Thoracic aorta (tissue), 2 donors: ENCODE data around the gene C6orf47. TPM values are rescaled to one million over a fixed set of nuclear protein-coding genes. Genes with fewer than 3 reads are reported as not detected.

ENCODE experiments used
- ATAC-seq: fragments of 150-250 bp; one replicate; pipeline ENCODE4 v1.8.0; 2017; ENCODE audit warnings: low read depth; ENCODE audit not compliant: insufficient number of reproducible peaks, low FRiP score
- DNase-seq: peaks from one replicate; pipeline ENCODE4 v3.0.0-alpha.2; 2020; ENCODE audit warnings: low spot score
- H3K27ac ChIP-seq, 2 donors: fragments of 200-600 bp; sonication (generic); 1 replicate in 1 of 2; 2 replicates in 1 of 2; pipeline ENCODE4 v1.5.1; 2016; ENCODE audit warnings: mild to moderate bottlenecking in 2 of 2, moderate library complexity in 2 of 2
- H3K27me3 ChIP-seq: fragments of 200-600 bp; sonication (generic); replicated peaks from 2 replicates; pipeline ENCODE4 v1.6.0; 2016; ENCODE audit warnings: mild to moderate bottlenecking; ENCODE audit not compliant: insufficient read depth
- H3K36me3 ChIP-seq: fragments of 200-600 bp; sonication (generic); one replicate; pipeline ENCODE4 v1.5.1; 2016
- H3K4me1 ChIP-seq, 2 donors: fragments of 200-600 bp; sonication (generic); 1 replicate in 1 of 2; 2 replicates in 1 of 2; pipeline versions ENCODE4 v1.5.1 to v1.6.0; 2016; ENCODE audit warnings: low read depth in 2 of 2, mild to moderate bottlenecking in 1 of 2; ENCODE audit not compliant: control insufficient read depth in 1 of 2
- H3K4me3 ChIP-seq: fragments of 200-600 bp; sonication (generic); 2 replicates; pipeline ENCODE4 v1.5.1; 2016; ENCODE audit warnings: mild to moderate bottlenecking
- H3K9me3 ChIP-seq: fragments of 200-600 bp; sonication (generic); 2 replicates; pipeline ENCODE4 v1.5.1; 2016
- total RNA-seq, 2 donors: library from RNA; depleted of rRNA; stranded (reverse); fragments of >200 nt; gene quantifications; one replicate each; pipeline versions ENCODE4 v1.1.0 to v1.2.3, GENCODE V29; 2016
- TF ChIP-seq, protein P1 (sequence below): fragments of 200-600 bp; sonication (generic); IDR thresholded peaks from one replicate; pipeline ENCODE4 v1.5.1; 2019; ENCODE audit warnings: antibody characterized with exemption

C6orf47 gene
- total RNA-seq, 2 donors from 2014 or later = 23.7 to 40.1 TPM

DNA sequence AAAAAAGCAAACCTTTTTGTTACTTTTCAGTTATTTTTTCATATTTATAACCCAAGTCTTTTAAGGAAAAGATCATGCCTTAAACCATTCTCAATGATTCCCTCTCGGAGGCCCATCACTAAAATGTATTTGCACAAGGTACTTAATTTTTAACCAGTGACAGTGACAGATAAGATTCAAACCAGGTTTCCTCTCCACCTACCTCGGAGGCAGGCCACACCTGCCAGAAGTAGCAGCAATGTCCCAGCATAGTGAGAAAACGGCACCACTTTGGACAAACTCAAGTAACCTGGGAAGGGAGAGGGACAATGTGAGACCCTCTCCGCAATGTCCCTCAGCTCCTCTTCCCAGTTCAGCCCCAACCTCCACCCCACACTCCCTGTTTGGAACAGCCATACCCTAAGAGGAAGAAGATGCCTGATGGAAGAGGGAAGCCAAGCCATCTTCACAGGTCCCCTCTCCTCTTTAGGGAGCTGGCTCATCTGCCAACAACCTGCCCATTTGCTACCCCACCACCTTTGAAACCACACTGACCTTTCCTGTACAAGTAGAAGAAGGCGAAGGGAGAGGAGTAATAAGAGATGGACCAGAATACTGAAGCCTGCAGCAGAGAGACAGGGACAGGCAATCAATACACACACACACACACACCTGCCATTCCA, 40.3 kb upstream of the C6orf47 start:
- peaks cover 12% of the 10 kb centered on the region for H3K36me3 ChIP-seq
- no peak for ATAC-seq

DNA sequence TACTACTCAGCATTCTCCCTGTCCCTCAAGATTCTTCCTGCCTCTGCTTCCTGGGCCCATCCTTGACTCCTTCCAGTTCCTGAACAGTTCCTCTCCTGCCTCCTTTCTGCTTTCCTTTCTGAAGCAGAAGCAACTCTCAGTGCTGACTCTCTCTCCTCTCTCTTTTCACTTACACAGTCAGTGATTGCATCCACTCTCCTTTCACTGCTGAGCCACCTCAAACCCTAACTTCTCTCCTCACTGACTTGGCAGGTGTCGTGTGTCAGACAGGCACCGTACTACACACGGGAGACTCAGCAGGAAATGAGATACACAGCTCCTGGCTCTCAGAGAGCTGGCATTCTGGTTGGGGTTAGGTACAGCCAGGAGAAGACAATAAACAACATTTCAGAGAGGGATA, 37.0 kb upstream of the C6orf47 start:
- Histone ChIP-seq H3K27ac (no peak overlapping the region), H3K9me3 (no peaks in the 10 kb centered on the region), H3K4me1 (peaks cover 10 to 17% of the 10 kb centered on the region in 2 donors), H3K4me3 (no peak overlapping the region), H3K36me3 (peaks cover 34% of the 10 kb centered on the region), H3K27me3 (no peaks in the 10 kb centered on the region)
- ATAC-seq (no peak), DNase-seq (no peak)
- TF ChIP-seq, protein P1, sequence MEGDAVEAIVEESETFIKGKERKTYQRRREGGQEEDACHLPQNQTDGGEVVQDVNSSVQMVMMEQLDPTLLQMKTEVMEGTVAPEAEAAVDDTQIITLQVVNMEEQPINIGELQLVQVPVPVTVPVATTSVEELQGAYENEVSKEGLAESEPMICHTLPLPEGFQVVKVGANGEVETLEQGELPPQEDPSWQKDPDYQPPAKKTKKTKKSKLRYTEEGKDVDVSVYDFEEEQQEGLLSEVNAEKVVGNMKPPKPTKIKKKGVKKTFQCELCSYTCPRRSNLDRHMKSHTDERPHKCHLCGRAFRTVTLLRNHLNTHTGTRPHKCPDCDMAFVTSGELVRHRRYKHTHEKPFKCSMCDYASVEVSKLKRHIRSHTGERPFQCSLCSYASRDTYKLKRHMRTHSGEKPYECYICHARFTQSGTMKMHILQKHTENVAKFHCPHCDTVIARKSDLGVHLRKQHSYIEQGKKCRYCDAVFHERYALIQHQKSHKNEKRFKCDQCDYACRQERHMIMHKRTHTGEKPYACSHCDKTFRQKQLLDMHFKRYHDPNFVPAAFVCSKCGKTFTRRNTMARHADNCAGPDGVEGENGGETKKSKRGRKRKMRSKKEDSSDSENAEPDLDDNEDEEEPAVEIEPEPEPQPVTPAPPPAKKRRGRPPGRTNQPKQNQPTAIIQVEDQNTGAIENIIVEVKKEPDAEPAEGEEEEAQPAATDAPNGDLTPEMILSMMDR = no peak

More for the DNA sequence above, 40.3 kb upstream of the C6orf47 start:
- peaks cover 13 to 23% of the 10 kb centered on the region in 2 donors for H3K4me1 ChIP-seq
- no peak for DNase-seq
- H3K27me3 ChIP-seq = no peaks in the 10 kb centered on the region
- no peak overlapping the region for H3K4me3 ChIP-seq
- no peak overlapping the region for H3K27ac ChIP-seq
- TF ChIP-seq, protein P1 = no peak
- no peaks in the 10 kb centered on the region for H3K9me3 ChIP-seq

DNA sequence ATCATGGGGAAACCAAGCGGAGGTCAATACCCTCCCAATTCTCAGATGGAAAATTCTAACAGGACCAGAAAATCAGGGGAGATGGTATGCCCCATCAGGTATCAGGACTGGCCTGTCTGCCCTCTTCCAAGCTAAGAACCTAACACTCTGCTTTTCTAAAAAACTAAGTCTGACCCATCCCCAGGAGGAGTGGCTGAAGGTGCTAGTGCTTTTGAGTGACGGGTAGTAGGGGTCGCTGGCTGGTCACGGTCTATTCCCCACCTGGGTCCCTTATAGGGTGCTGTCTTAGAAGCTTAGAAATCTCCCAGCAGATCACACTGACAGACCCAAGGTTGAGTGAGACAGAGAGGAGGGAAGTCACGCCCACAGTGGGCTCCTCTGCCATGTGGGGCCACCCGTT, 33.0 kb upstream of the C6orf47 start:
- Histone ChIP-seq H3K36me3 (peaks cover 59% of the 10 kb centered on the region), H3K27ac (no peak overlapping the region), H3K9me3 (no peaks in the 10 kb centered on the region), H3K4me1 (no peaks in the 10 kb centered on the region), H3K4me3 (no peak overlapping the region), H3K27me3 (no peaks in the 10 kb centered on the region)
- TF ChIP-seq, protein P1 = no peak
- no peak for ATAC-seq
- DNase-seq = no peak

DNA sequence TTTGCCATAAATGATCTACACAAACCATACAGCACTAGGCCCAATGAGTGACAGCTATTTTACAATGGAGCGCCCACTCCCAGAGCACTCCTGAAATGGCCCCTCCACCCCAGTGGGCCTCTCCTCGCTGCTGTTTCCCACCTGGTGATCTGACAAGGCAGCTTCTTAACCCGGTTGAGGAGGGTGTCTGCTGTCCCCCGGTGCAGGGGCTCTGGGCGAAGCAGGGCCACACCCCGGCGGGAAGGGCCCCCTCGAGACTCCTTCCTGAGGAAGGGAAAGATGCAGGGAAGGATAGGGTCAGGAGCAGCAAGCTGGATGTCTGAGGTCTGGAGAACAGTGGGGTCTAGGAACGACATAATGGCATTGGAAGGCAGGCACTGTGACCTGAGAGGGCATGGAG, 32.3 kb upstream of the C6orf47 start:
- H3K4me1 ChIP-seq = no peaks in the 10 kb centered on the region
- H3K36me3 ChIP-seq = peaks cover 66% of the 10 kb centered on the region
- H3K27me3 ChIP-seq = no peaks in the 10 kb centered on the region
- H3K27ac ChIP-seq = no peak overlapping the region
- ATAC-seq (no peak), DNase-seq (no peak)
- TF ChIP-seq, protein P1 = no peak
- no peaks in the 10 kb centered on the region for H3K9me3 ChIP-seq
- H3K4me3 ChIP-seq = no peak overlapping the region

DNA sequence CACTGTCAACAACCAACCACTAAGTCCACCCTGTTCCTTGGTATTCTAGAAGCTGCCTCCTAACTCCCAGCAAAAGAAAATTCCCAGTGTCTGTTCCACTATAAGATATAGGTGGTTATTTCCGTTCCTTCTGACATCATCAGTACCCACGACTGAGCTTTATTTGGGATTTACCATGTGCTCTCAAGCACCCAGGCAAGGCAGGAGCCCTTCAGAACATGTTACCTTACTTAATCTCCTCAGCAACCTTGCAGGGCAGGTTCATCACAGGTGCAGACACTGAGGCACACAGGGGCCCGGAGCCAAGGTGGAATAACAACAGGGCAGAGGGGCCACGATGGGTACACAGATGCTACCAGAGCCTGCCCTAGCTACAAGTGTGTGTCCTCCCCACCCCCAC, 31.8 kb upstream of the C6orf47 start:
- Histone ChIP-seq H3K4me3 (no peak overlapping the region), H3K36me3 (peaks cover 68% of the 10 kb centered on the region), H3K27ac (no peak overlapping the region), H3K27me3 (no peaks in the 10 kb centered on the region), H3K4me1 (no peaks in the 10 kb centered on the region), H3K9me3 (no peaks in the 10 kb centered on the region)
- ATAC-seq = no peak
- TF ChIP-seq, protein P1 = no peak
- DNase-seq = no peak
